ENCODE measurements around the gene BMI1. TPM values are rescaled to one million over a fixed set of nuclear protein-coding genes. Genes with fewer than 3 reads are reported as not detected.

Gene BMI1
- total and polyA plus RNA-seq, 2 donors (not counting 3 experiments of a cell fraction or from before 2014, with no cell fraction given), result 12.0 to 25.1 TPM

GRCh38 chr10:22349755-22350154 is 28.9 kb downstream of the BMI1 start:
- TF ChIP-seq JUN (IDR thresholded peaks at IDR 0.05; ENCODE audit: borderline replicate concordance, insufficient read depth, insufficient read length, low read depth), result no peak
- no peak for TF ChIP-seq POLR2AphosphoS5 (IDR thresholded peaks at IDR 0.05; ENCODE audit: insufficient read depth, low read depth, low read length)
- no peak for TF ChIP-seq FOS (IDR thresholded peaks at IDR 0.05; ENCODE audit: borderline replicate concordance, insufficient read depth, low read length)
- TF ChIP-seq GATA2 (IDR thresholded peaks at IDR 0.05; ENCODE audit: insufficient read depth, insufficient read length, low read depth, low read length), result no peak
- no peak for TF ChIP-seq EZH2 (IDR thresholded peaks at IDR 0.05; ENCODE audit: borderline replicate concordance, low read depth, low read length, severe bottlenecking)
- no peak for TF ChIP-seq POLR2A (IDR thresholded peaks at IDR 0.05; ENCODE audit: low read depth, low read length)
- TF ChIP-seq MYC (IDR thresholded peaks at IDR 0.05; ENCODE audit: low read depth, low read length), result no peak
- TF ChIP-seq CTCF (IDR thresholded peaks at IDR 0.05; ENCODE audit: extremely low read depth in 1 of 2, insufficient read depth in 1 of 2, low read depth in 1 of 2, low read length in 2 of 2), result no peak
- no peak for TF ChIP-seq MAX (IDR thresholded peaks at IDR 0.05; ENCODE audit: insufficient read depth, insufficient read length)
- BruUV-seq (replicated peaks), result no TSS peak
- CTCF ChIA-PET, result interaction anchor here (1.0 to 2.1 kb wide), 4 partner anchors 10 to 34 kb away, joined by 3 to 5 read pairs (median 4); partner anchors contain the start of gene COMMD3
- Histone ChIP-seq H2AFZ (ENCODE audit: low read depth, low read length) (no peak overlapping the region), H3K9me1 (replicated peaks; ENCODE audit: control insufficient read depth, extremely low read depth, insufficient read depth, low read length) (no peaks in the 10 kb centered on the region), H3K9me3 (replicated peaks; ENCODE audit: control insufficient read depth, insufficient read depth, low read length) (no peaks in the 10 kb centered on the region), H3K27me3 (ENCODE audit: control insufficient read depth in 2 of 2, insufficient read depth in 2 of 2, low read length in 2 of 2) (peaks cover 35 to 57% of the 10 kb centered on the region in 2 experiments), H3K4me1 (ENCODE audit: control insufficient read depth, extremely low read depth, insufficient read depth, low read length) (no peaks in the 10 kb centered on the region), H3K27ac (ENCODE audit: insufficient read depth, low read depth, low read length) (no peak overlapping the region), H3K4me2 (ENCODE audit: insufficient read depth, low read length) (no peak overlapping the region), H3K4me3 (replicated peaks in 1 of 3; ENCODE audit: insufficient read depth in 1 of 3, low read depth in 1 of 3, low read length in 3 of 3) (no peak overlapping the region), H3K36me3 (ENCODE audit: control insufficient read depth in 2 of 2, extremely low read depth in 1 of 2, insufficient read depth in 2 of 2, low read length in 2 of 2) (no peaks in the 10 kb centered on the region), H4K20me1 (replicated peaks; ENCODE audit: control insufficient read depth, extremely low read depth, insufficient read depth, low read length) (no peaks in the 10 kb centered on the region), H3K79me2 (ENCODE audit: control insufficient read depth, insufficient read depth, low read length) (no peaks in the 10 kb centered on the region), H3K9ac (replicated peaks; ENCODE audit: extremely low read depth, insufficient read depth, low read length) (no peak overlapping the region)
- DNase-seq (ENCODE audit: low read depth, low spot score), result no peak
- dilution Hi-C loops (cut with MboI; ENCODE audit: extremely low pct_ligation_motif_present, low sequenced_read_pairs), result no loop called here
- POLR2A ChIA-PET, result no interaction called here
- intact Hi-C loops (cut with micrococcal nuclease), result no loop called here
- FAIRE-seq, result no peak

All from endothelial cell of umbilical vein (primary cell).